ENCODE results near the gene AGAP1. TPM values are rescaled to one million over a fixed set of nuclear protein-coding genes. Genes with fewer than 3 reads are reported as not detected.
A peak's percentile ranks its signal among the peaks of the same experiment; 100 is the strongest.

AGAP1 gene
- total RNA-seq, 1 experiment from 2014 or later, result 56.4 TPM

- H3K36me3 Mint-ChIP-seq (ENCODE audit: insufficient read depth, unreplicated experiment), result peaks cover 38% of the 10 kb centered on the region
- no peak overlapping the region for H3K27ac Mint-ChIP-seq (ENCODE audit: unreplicated experiment)
- H3K27me3 Mint-ChIP-seq (ENCODE audit: unreplicated experiment), result no peaks in the 10 kb centered on the region
- H3K4me3 Mint-ChIP-seq (ENCODE audit: low read depth, unreplicated experiment), result no peak overlapping the region
- no TSS peak for BruUV-seq (replicated peaks)
- peak; percentile 69 for DNase-seq
- CTCF ChIA-PET, result interaction anchor here (0.6 to 1.7 kb wide), 32 partner anchors 11 to 629 kb away, joined by 3 to 56 read pairs (median 4); no protein-coding TSS in a partner anchor
- H3K4me1 Mint-ChIP-seq (ENCODE audit: low read depth, unreplicated experiment), result peaks cover 11% of the 10 kb centered on the region
- intact Hi-C loops (cut with micrococcal nuclease; ENCODE audit: unreplicated experiment), result loop anchor here (1.0 to 2.0 kb wide), 2 partner anchors 76 to 151 kb away; no protein-coding TSS in a partner anchor
- H3K9me3 Mint-ChIP-seq (ENCODE audit: low read depth, unreplicated experiment), result no peaks in the 10 kb centered on the region
- peak; percentile 76 for TF ChIP-seq CTCF (IDR thresholded peaks at IDR 0.05; ENCODE audit: unreplicated experiment)
Observed at GRCh38 chr2:235746257-235746934, 252.6 kb downstream of the AGAP1 start.

- Mint-ChIP-seq H3K27ac (ENCODE audit: unreplicated experiment) (no peak overlapping the region), H3K4me3 (ENCODE audit: low read depth, unreplicated experiment) (no peak overlapping the region), H3K4me1 (ENCODE audit: low read depth, unreplicated experiment) (peaks cover 11% of the 10 kb centered on the region), H3K9me3 (ENCODE audit: low read depth, unreplicated experiment) (no peaks in the 10 kb centered on the region), H3K36me3 (ENCODE audit: insufficient read depth, unreplicated experiment) (peaks cover 32% of the 10 kb centered on the region), H3K27me3 (ENCODE audit: unreplicated experiment) (no peaks in the 10 kb centered on the region)
- TF ChIP-seq CTCF (IDR thresholded peaks at IDR 0.05; ENCODE audit: unreplicated experiment), result no peak
- DNase-seq, result no peak
- intact Hi-C loops (cut with micrococcal nuclease; ENCODE audit: unreplicated experiment), result loop anchor here (2.0 kb wide), 1 partner anchor 76 kb away; no protein-coding TSS in a partner anchor
- CTCF ChIA-PET, result interaction anchor here (1.2 to 1.7 kb wide), 5 partner anchors 18 to 246 kb away, joined by 3 to 56 read pairs (median 3); no protein-coding TSS in a partner anchor
- BruUV-seq (replicated peaks), result no TSS peak
Observed at GRCh38 chr2:235747001-235747785, 253.3 kb downstream of the AGAP1 start.

- no peaks in the 10 kb centered on the region for H3K9me3 Mint-ChIP-seq (ENCODE audit: low read depth, unreplicated experiment)
- peaks cover 33% of the 10 kb centered on the region for H3K36me3 Mint-ChIP-seq (ENCODE audit: insufficient read depth, unreplicated experiment)
- CTCF ChIA-PET, result interaction anchor here (0.7 to 1.2 kb wide), 2 partner anchors 18 to 152 kb away, joined by 3 to 4 read pairs; no protein-coding TSS in a partner anchor
- H3K27ac Mint-ChIP-seq (ENCODE audit: unreplicated experiment), result no peak overlapping the region
- no peaks in the 10 kb centered on the region for H3K27me3 Mint-ChIP-seq (ENCODE audit: unreplicated experiment)
- intact Hi-C loops (cut with micrococcal nuclease; ENCODE audit: unreplicated experiment), result loop anchor here (2.0 kb wide), 1 partner anchor 77 kb away; no protein-coding TSS in a partner anchor
- H3K4me1 Mint-ChIP-seq (ENCODE audit: low read depth, unreplicated experiment), result peaks cover 11% of the 10 kb centered on the region
- H3K4me3 Mint-ChIP-seq (ENCODE audit: low read depth, unreplicated experiment), result no peak overlapping the region
- BruUV-seq (replicated peaks), result no TSS peak
- TF ChIP-seq CTCF (IDR thresholded peaks at IDR 0.05; ENCODE audit: unreplicated experiment), result no peak
- DNase-seq, result peak; percentile 21
Observed at GRCh38 chr2:235747786-235748091, 253.9 kb downstream of the AGAP1 start.

GRCh38 chr2:235749121-235749770 is 255.4 kb downstream of the AGAP1 start:
- Mint-ChIP-seq H3K9me3 (ENCODE audit: low read depth, unreplicated experiment) (no peaks in the 10 kb centered on the region), H3K36me3 (ENCODE audit: insufficient read depth, unreplicated experiment) (peaks cover 36% of the 10 kb centered on the region), H3K27me3 (ENCODE audit: unreplicated experiment) (no peaks in the 10 kb centered on the region), H3K4me1 (ENCODE audit: low read depth, unreplicated experiment) (peaks cover 11% of the 10 kb centered on the region), H3K27ac (ENCODE audit: unreplicated experiment) (no peak overlapping the region), H3K4me3 (ENCODE audit: low read depth, unreplicated experiment) (no peak overlapping the region)
- no TSS peak for BruUV-seq (replicated peaks)
- TF ChIP-seq CTCF (IDR thresholded peaks at IDR 0.05; ENCODE audit: unreplicated experiment), result no peak
- DNase-seq, result no peak
- CTCF ChIA-PET, result interaction anchor here (0.6 to 0.7 kb wide), 2 partner anchors 10 to 56 kb away, joined by 3 to 9 read pairs; no protein-coding TSS in a partner anchor
- intact Hi-C loops (cut with micrococcal nuclease; ENCODE audit: unreplicated experiment), result no loop called here

Measured in Calu3 (cell line).